GM12878 (cell line): ENCODE measurements around the gene ZFP1.

Experiments
- BCL11A ChIP-seq: IDR thresholded peaks from 2 replicates; pipeline ENCODE4 v1.6.1; 2011; ENCODE audit warnings: low read depth, low read length
- BCLAF1 ChIP-seq: fragments of 450-650 bp; IDR thresholded peaks from 2 replicates; pipeline ENCODE4 v1.6.1; 2017; ENCODE audit warnings: antibody characterized with exemption, mild to moderate bottlenecking, moderate library complexity
- CBFB ChIP-seq: IDR thresholded peaks from 2 replicates; pipeline ENCODE4 v1.6.1; 2016; ENCODE audit warnings: antibody characterized with exemption, low read depth
- CTCF ChIP-seq, 3 experiments: IDR thresholded peaks in 2 of 3; conservative IDR thresholded peaks in 1 of 3; 2 replicates each; pipeline ENCODE4 v1.5.1; 2011; ENCODE audit warnings: low read depth in 3 of 3, low read length in 3 of 3, mild to moderate bottlenecking in 3 of 3, control low read depth in 2 of 3, moderate library complexity in 2 of 3, inconsistent platforms in 1 of 3, mixed read lengths in 1 of 3; ENCODE audit not compliant: control insufficient read depth in 2 of 3, insufficient read depth in 1 of 3; ENCODE audit errors: extremely low read depth in 1 of 3
- JUNB ChIP-seq: IDR thresholded peaks from 2 replicates; pipeline ENCODE4 v1.6.1; 2016; ENCODE audit warnings: antibody characterized with exemption, mild to moderate bottlenecking
- NBN ChIP-seq: fragments of 450-650 bp; IDR thresholded peaks from 2 replicates; pipeline ENCODE4 v1.6.1; 2016
- POLR2A ChIP-seq: IDR thresholded peaks from 2 replicates; pipeline ENCODE4 v1.6.1; 2011; ENCODE audit warnings: low read depth, mild to moderate bottlenecking, low read length
- RAD21 ChIP-seq: IDR thresholded peaks from 2 replicates; pipeline ENCODE4 v1.6.1; 2011; ENCODE audit warnings: mild to moderate bottlenecking, low read depth, low read length, moderate library complexity; ENCODE audit not compliant: insufficient read depth

DNA sequence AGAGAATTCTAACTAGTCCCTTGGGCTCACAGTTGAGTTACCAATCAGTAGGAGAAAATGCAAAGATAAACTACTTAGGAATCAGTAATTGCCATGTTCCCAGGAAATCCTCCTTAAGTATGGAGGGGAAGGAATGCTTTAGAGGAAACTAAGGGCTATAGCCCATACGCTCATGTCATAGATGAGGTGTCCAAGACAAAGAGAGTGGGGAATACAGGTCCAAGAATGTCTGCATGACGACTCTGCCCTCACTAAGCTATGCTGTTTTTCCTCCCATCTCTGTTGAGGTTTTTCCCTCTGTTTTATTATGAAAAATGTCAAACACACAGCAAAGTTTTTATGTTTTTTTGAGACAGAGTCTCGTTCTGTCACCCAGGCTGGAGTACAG, 47.7 kb upstream of the ZFP1 start:
- no peak for TF ChIP-seq CTCF (IDR thresholded peaks at IDR 0.05 in 2 of 3, conservative IDR thresholded peaks at IDR 0.05 in 1 of 3; ENCODE audit: control insufficient read depth in 2 of 3, extremely low read depth in 1 of 3, insufficient read depth in 1 of 3, low read depth in 3 of 3, low read length in 3 of 3)
- TF ChIP-seq BCL11A: no peak
- no peak for TF ChIP-seq POLR2A
- no peak for TF ChIP-seq NBN
- TF ChIP-seq BCLAF1: no peak
- TF ChIP-seq CBFB: no peak
- no peak for TF ChIP-seq RAD21
- TF ChIP-seq JUNB: no peak
